H1 (cell line): Measurements from ENCODE around the gene IFNK. TPM values are rescaled to one million over a fixed set of nuclear protein-coding genes. Genes with fewer than 3 reads are reported as not detected.

Source experiments
- BACH1 ChIP-seq: IDR thresholded peaks from 2 replicates; pipeline ENCODE4 v1.6.1; 2012; ENCODE audit warnings: low read length, improper control_type of control experiment
- BCL11A ChIP-seq, 2 experiments: IDR thresholded peaks; one replicate each; pipeline ENCODE4 v1.6.1; 2011; ENCODE audit warnings: low read depth in 2 of 2, low read length in 2 of 2, mild to moderate bottlenecking in 2 of 2
- CEBPB ChIP-seq: IDR thresholded peaks from 2 replicates; pipeline ENCODE4 v1.6.1; 2012; ENCODE audit warnings: low read depth, low read length
- CHD1 ChIP-seq: IDR thresholded peaks from 2 replicates; pipeline ENCODE4 v1.6.1; 2012; ENCODE audit warnings: low read depth, low read length, improper control_type of control experiment
- CREB1 ChIP-seq: IDR thresholded peaks from 2 replicates; pipeline ENCODE4 v1.6.1; 2012; ENCODE audit warnings: inconsistent platforms
- CTBP2 ChIP-seq: IDR thresholded peaks from 2 replicates; pipeline ENCODE4 v1.7.0; 2011; ENCODE audit warnings: borderline replicate concordance, mild to moderate bottlenecking, moderate library complexity, mixed read lengths, low read length; ENCODE audit not compliant: insufficient read depth, insufficient read length
- E2F6 ChIP-seq: IDR thresholded peaks from 2 replicates; pipeline ENCODE4 v1.6.1; 2012; ENCODE audit warnings: inconsistent platforms
- EGR1 ChIP-seq: IDR thresholded peaks from 2 replicates; pipeline ENCODE4 v1.6.1; 2011; ENCODE audit warnings: low read depth, low read length, borderline replicate concordance
- FOSL1 ChIP-seq: IDR thresholded peaks from 2 replicates; pipeline ENCODE4 v1.6.1; 2011; ENCODE audit warnings: mild to moderate bottlenecking, low read depth, low read length, moderate library complexity; ENCODE audit not compliant: insufficient read depth
- HDAC6 ChIP-seq: IDR thresholded peaks from one replicate; pipeline ENCODE4 v1.7.1; 2012; ENCODE audit warnings: low read depth, mild to moderate bottlenecking, inconsistent platforms, low read length, moderate library complexity
- JUN ChIP-seq: IDR thresholded peaks from 2 replicates; pipeline ENCODE4 v1.6.1; 2011; ENCODE audit warnings: low read depth, mild to moderate bottlenecking, improper control_type of control experiment, low read length
- KDM5A ChIP-seq: fragments of 200-600 bp; IDR thresholded peaks from 2 replicates; pipeline ENCODE4 v1.7.1; 2012; ENCODE audit warnings: mild to moderate bottlenecking, low read length, inconsistent platforms, mixed read lengths
- MAFK ChIP-seq: IDR thresholded peaks from 2 replicates; pipeline ENCODE4 v1.6.1; 2012; ENCODE audit warnings: low read depth, mild to moderate bottlenecking, improper control_type of control experiment, low read length
- MAX ChIP-seq: IDR thresholded peaks from 2 replicates; pipeline ENCODE4 v1.6.1; 2012; ENCODE audit warnings: inconsistent platforms
- NRF1 ChIP-seq: IDR thresholded peaks from 2 replicates; pipeline ENCODE4 v1.6.1; 2011; ENCODE audit warnings: mild to moderate bottlenecking, low read depth, low read length, improper control_type of control experiment
- PHF8 ChIP-seq: fragments of 200-600 bp; sonication (generic); conservative IDR thresholded peaks from 2 replicates; pipeline ENCODE4 v1.7.1; 2012; ENCODE audit warnings: low read depth, mild to moderate bottlenecking, inconsistent platforms, low read length, moderate library complexity
- RAD21 ChIP-seq, 2 experiments: IDR thresholded peaks in 1 of 2; conservative IDR thresholded peaks in 1 of 2; 2 replicates each; pipeline ENCODE4 v1.6.1; 2011; ENCODE audit warnings: low read depth in 2 of 2, low read length in 2 of 2, improper control_type of control experiment in 1 of 2, inconsistent platforms in 1 of 2, mild to moderate bottlenecking in 1 of 2, moderate library complexity in 1 of 2
- RBBP5 ChIP-seq: IDR thresholded peaks from 2 replicates; pipeline ENCODE4 v1.7.1; 2012; ENCODE audit warnings: low read depth, mild to moderate bottlenecking, inconsistent platforms, low read length, moderate library complexity, borderline replicate concordance
- RFX5 ChIP-seq: IDR thresholded peaks from 2 replicates; pipeline ENCODE4 v1.6.1; 2011; ENCODE audit warnings: low read depth, low read length, improper control_type of control experiment, borderline replicate concordance
- TAF1 ChIP-seq: IDR thresholded peaks from 2 replicates; pipeline ENCODE4 v1.6.1; 2011; ENCODE audit warnings: mild to moderate bottlenecking, low read depth, low read length
- TCF12 ChIP-seq: IDR thresholded peaks from 2 replicates; pipeline ENCODE4 v1.6.1; 2011; ENCODE audit warnings: low read depth, mild to moderate bottlenecking, low read length
- polyA plus RNA-seq, 7 experiments: library from polyadenylated mRNA; depleted of rRNA in 3 of 7; stranded (reverse) in 5 of 7; unstranded in 2 of 7; fragments of >200 nt in 5 of 7; fragments of 200-250 nt in 2 of 7; gene quantifications; 1 replicate in 5 of 7; 2 replicates in 1 of 7; 4 replicates in 1 of 7; pipeline versions ENCODE4 v1.2.1 to v1.2.3, GENCODE V29; 2011 to 2013; ENCODE audit warnings: missing spikeins in 2 of 7, mixed read lengths in 2 of 7
- total RNA-seq: library from RNA; stranded (reverse); fragmentation: NEBNext Ultra II Directional; extraction: Animal tissue kit (Norgen Biotek cat#: 25700); gene quantifications from 2 replicates; pipeline ENCODE4 v1.2.1, GENCODE V29; 2021

IFNK gene
- total and polyA plus RNA-seq, 2 of the 8 experiments (the other 6 are each of a cell fraction or from before 2014, with no cell fraction given) = not detected

DNA sequence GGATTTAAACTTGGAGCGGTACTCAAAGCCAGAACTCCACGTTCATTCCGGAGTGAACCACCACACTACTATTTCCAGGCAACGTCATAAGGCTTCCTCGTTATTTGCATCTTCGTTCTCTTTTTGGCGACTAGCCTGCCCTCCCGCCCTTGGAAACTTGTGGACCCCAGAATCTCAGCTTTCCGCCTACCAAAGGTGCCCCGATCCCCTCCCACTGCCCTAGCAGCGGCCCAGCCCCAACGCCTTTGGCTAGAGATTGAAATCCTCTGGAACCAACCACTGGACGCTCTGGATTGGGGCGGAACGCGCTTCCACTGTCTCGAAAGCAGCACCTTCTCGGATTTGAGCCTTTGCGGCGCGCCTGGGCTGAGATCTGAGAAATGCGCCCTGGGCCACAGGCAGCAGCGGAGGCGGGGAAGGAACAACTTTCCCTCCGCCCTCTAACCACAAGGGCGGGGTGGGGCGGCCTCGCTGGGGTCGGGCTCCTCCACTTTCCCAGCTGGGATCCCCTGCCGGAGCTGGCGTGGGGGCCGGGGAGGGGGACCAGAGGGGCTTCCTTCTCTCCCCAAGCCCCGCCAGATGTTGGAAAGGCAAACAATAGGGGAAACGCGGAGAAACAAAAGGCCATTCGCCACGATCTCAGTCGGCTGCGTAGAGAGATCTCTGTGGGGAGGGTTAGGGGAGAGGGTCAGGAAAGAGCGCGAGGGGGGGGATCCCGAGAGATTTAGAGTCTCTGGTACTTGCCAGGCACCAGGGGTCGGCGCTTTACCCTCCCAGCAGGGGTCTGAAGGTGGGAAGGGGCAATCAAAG is 4.2 kb downstream of the IFNK start (continued):
- TF ChIP-seq JUN (no peak), NRF1 (no peak), HDAC6 (no peak), BCL11A (IDR thresholded peaks at IDR 0.05; ENCODE audit: low read depth in 2 of 2, low read length in 2 of 2) (no peak), TCF12 (no peak), CREB1 (peak; percentile 83), MAFK (no peak), PHF8 (no peak), BACH1 (0 out of 2 replicates have a peak, but pooled peaks have one; percentile 35), RBBP5 (no peak; the same call in 1 of the 2 replicates), E2F6 (peak; percentile 21; the same call in 1 of the 2 replicates), EGR1 (0 out of 2 replicates have a peak, but pooled peaks have one; percentile 7), MAX (peak; percentile 21; the same call in 1 of the 2 replicates), FOSL1 (no peak), KDM5A (no peak), TAF1 (peak; percentile 54), CEBPB (no peak), RFX5 (no peak), CHD1 (no peak), RAD21 (IDR thresholded peaks at IDR 0.05 in 1 of 2, conservative IDR thresholded peaks at IDR 0.05 in 1 of 2; ENCODE audit: low read depth in 2 of 2, low read length in 2 of 2) (0 out of 4 replicates have a peak, but pooled peaks have one; percentile 4 to 8), CTBP2 (no peak)
